Measurements from ENCODE around the gene ZBP1. TPM values are rescaled to one million over a fixed set of nuclear protein-coding genes. Genes with fewer than 3 reads are reported as not detected.

Gene ZBP1
- total and polyA plus RNA-seq, 3 donors from 2014 or later = 0.31 to 0.66 TPM; not detected in 1

DNA sequence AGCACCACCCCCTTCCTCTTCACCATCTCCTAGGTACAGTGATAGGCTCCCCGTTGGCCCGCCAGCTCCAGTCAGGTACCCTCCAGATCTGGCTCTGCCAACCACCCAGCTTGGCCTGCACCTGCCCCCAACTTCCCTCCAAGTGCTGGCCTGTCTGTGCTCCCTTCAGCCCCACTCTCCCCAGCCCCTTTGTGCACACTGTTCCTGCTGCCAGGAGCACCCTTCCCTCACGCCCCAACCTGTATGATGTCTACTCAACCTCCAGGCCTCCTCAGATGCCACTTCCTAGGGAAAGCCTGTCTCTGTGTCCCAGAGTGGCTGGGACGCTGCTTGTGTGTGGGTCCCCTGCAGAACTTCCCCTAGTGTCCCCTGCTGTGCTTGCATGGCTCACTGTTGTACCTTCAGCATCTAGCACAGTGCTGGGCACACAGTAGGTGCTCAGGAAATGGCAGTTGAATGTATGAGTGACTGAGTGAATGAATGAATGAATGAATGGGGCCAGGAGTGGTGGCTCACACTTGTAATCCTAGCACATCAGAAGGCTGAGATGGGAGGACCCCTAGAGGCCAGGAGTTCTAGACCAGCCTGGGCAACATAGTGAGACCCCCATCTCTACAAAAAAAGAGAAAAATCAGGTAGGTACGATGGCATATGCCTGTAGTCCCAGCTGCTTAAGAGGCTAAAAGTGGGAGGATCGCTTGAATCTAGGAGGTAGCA, 3.0 kb downstream of the ZBP1 start:
- no peak overlapping the region for H3K27ac ChIP-seq
- H3K36me3 ChIP-seq (ENCODE audit: low read depth, missing control alignments) = no peaks in the 10 kb centered on the region
- no peak for DNase-seq
- H3K9me3 ChIP-seq = no peaks in the 10 kb centered on the region
- TF ChIP-seq, protein P1, sequence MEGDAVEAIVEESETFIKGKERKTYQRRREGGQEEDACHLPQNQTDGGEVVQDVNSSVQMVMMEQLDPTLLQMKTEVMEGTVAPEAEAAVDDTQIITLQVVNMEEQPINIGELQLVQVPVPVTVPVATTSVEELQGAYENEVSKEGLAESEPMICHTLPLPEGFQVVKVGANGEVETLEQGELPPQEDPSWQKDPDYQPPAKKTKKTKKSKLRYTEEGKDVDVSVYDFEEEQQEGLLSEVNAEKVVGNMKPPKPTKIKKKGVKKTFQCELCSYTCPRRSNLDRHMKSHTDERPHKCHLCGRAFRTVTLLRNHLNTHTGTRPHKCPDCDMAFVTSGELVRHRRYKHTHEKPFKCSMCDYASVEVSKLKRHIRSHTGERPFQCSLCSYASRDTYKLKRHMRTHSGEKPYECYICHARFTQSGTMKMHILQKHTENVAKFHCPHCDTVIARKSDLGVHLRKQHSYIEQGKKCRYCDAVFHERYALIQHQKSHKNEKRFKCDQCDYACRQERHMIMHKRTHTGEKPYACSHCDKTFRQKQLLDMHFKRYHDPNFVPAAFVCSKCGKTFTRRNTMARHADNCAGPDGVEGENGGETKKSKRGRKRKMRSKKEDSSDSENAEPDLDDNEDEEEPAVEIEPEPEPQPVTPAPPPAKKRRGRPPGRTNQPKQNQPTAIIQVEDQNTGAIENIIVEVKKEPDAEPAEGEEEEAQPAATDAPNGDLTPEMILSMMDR (IDR thresholded peaks at IDR 0.05) = no peak
- TF ChIP-seq POLR2A (IDR thresholded peaks at IDR 0.05) = no peak
- 88 to 94% methylated on average over 6 of the region's 6 CpGs for WGBS, 2 donors
- no peaks in the 10 kb centered on the region for H3K4me1 ChIP-seq
- intact Hi-C loops (cut with DNase I; ENCODE audit: low total_unique reads) = no loop called here
- H3K27me3 ChIP-seq = no peaks in the 10 kb centered on the region
- no peak overlapping the region for H3K4me3 ChIP-seq

DNA sequence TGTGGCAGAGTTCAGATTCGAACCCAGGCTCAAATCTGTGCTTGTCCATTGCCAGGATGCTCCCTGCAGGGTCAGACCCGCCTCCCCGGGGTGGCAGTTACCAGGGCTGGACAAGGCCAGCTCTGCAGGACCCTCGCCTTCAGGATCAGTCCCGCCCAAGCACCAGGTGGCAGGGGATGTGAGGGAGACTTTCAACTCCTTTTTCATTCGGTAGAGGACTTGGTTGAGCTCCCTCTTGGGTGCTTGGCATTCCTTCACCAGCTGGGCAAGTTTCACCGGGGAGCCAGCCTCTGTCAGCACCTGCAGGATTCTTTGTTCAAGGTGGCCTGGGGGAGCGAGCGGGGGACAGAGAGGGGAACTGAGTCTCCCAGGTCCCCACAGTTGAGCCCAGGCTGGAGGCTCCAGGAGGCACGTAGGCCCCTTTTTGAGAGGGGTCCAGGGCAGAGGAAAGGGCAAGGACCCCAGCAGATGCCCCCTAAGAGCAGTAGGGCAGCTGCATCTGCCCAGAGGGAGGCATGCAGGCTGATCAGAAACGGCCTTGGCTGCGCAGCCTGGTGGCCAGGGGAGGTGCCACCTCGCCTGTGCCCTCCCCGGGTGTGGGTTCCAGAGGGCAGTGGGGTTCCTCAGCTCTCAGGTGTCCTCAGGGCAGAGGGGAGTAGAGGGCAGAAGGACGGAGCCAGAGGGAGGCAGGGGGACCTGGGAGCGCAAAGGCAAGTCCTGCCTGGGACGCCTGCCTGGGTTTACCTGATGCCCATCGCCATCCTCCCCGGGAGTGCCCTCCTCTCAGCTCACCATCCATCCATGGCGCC, 3.9 kb downstream of the ZBP1 start:
- WGBS, 2 donors = 90 to 91% methylated on average over 13 to 19 of the region's 20 CpGs
- no peak overlapping the region for H3K27ac ChIP-seq

DNA sequence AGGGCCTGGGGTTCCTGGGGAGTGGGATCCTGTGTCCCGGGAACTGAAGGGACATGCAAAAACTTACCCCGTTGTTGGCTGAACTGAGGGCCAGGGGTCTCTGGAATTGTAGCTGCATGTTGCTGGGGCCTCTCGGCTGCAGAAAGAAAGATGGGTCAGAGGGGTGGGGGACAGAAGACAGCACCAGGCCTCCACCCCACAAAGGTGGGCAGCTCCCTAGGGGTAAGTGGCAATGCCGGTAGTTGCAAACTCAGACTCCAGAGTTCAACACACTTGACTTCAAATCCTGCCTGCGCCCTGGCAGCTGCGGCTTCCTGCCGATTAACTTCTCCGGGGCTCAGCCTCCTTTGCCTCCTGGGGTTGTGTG, 4.8 kb downstream of the ZBP1 start:
- no peaks in the 10 kb centered on the region for H3K36me3 ChIP-seq (ENCODE audit: low read depth, missing control alignments)
- no peak overlapping the region for H3K4me3 ChIP-seq
- H3K27me3 ChIP-seq = no peaks in the 10 kb centered on the region
- WGBS, 2 donors = 84% methylated on average over 7 to 8 of the region's 8 CpGs
- no peak overlapping the region for H3K27ac ChIP-seq
- no peaks in the 10 kb centered on the region for H3K9me3 ChIP-seq
- TF ChIP-seq, protein P1 (IDR thresholded peaks at IDR 0.05) = no peak
- no peak for TF ChIP-seq POLR2A (IDR thresholded peaks at IDR 0.05)
- no peak for DNase-seq
- H3K4me1 ChIP-seq = no peaks in the 10 kb centered on the region
- intact Hi-C loops (cut with DNase I; ENCODE audit: low total_unique reads) = no loop called here

More for the DNA sequence above, 3.9 kb downstream of the ZBP1 start:
- DNase-seq = no peak
- no peak overlapping the region for H3K4me3 ChIP-seq
- no peaks in the 10 kb centered on the region for H3K27me3 ChIP-seq
- intact Hi-C loops (cut with DNase I; ENCODE audit: low total_unique reads) = no loop called here
- no peaks in the 10 kb centered on the region for H3K9me3 ChIP-seq
- H3K4me1 ChIP-seq = no peaks in the 10 kb centered on the region
- H3K36me3 ChIP-seq (ENCODE audit: low read depth, missing control alignments) = no peaks in the 10 kb centered on the region
- no peak for TF ChIP-seq POLR2A (IDR thresholded peaks at IDR 0.05)
- TF ChIP-seq, protein P1 (IDR thresholded peaks at IDR 0.05) = no peak

DNA sequence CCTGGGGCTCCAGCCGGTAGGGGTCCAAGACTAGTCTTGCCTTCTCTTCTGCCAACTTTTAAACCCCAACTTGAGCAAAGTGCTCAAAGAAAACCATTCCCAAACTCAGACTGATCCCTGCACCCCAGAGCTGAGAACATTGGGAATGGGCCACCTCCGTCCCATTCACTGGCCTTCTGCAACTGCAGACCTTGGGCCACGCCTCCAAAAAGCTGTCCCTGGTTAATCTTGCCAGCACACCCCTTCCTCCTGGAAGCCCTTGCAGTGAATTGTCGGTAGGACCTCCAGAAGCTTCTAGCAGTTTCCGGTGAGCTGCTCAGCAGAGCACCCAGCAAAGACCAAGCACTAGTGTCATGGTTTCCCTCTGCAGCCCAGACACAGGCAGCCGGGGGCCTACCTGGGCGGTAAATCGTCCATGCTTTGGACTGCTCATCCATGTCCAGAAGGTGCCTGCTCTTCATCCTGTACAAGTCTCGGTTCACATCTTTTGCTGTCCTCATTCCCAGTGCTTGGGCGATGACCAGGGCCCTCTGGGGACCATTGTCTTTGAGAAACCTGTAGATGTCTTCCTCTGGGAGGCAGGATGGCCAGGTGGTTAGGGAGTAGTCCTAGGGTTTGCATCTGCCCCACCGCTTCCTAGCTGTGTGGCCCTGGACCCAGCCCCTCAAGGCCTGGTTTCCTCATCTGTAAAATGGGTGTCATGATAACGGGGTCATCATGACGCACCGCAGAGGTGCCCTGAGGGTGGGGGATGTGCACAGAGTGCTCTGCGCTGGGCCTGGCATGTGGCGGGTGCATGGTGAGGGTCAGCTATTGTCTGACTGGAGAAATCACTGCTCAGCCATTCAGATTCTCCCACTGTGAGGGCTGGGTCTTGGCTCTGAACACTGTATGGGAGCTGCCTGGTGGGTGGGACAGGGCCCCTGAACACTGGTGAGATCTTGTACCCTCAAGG, 5.5 kb downstream of the ZBP1 start:
- 90 to 91% methylated on average over 15 to 16 of the region's 16 CpGs for WGBS, 2 donors
- TF ChIP-seq POLR2A (IDR thresholded peaks at IDR 0.05) = no peak
- TF ChIP-seq, protein P1 (IDR thresholded peaks at IDR 0.05) = no peak
- no peak overlapping the region for H3K27ac ChIP-seq
- no peak for DNase-seq
- H3K4me3 ChIP-seq = no peak overlapping the region
- intact Hi-C loops (cut with DNase I; ENCODE audit: low total_unique reads) = no loop called here
- H3K9me3 ChIP-seq = no peaks in the 10 kb centered on the region
- no peaks in the 10 kb centered on the region for H3K4me1 ChIP-seq
- no peaks in the 10 kb centered on the region for H3K27me3 ChIP-seq
- no peaks in the 10 kb centered on the region for H3K36me3 ChIP-seq (ENCODE audit: low read depth, missing control alignments)

All from testis (tissue), 3 donors.